ENCODE data around the gene HDAC10.
A peak's percentile ranks its signal among the peaks of the same experiment; 100 is the strongest.

Gene HDAC10

GRCh38 chr22:50264104-50264745, 13.2 kb upstream of the HDAC10 start:
- Mint-ChIP-seq H3K27me3 (ENCODE audit: low read depth, poor library complexity) (peaks cover 29% of the 10 kb centered on the region), H3K36me3 (ENCODE audit: low read depth) (no peaks in the 10 kb centered on the region), H3K4me3 (no peak overlapping the region), H3K9me3 (no peaks in the 10 kb centered on the region), H3K27ac (no peak overlapping the region), H3K4me1 (peaks cover 19% of the 10 kb centered on the region)
- no peak for DNase-seq
- TF ChIP-seq CTCF (IDR thresholded peaks at IDR 0.05): no peak

DNA sequence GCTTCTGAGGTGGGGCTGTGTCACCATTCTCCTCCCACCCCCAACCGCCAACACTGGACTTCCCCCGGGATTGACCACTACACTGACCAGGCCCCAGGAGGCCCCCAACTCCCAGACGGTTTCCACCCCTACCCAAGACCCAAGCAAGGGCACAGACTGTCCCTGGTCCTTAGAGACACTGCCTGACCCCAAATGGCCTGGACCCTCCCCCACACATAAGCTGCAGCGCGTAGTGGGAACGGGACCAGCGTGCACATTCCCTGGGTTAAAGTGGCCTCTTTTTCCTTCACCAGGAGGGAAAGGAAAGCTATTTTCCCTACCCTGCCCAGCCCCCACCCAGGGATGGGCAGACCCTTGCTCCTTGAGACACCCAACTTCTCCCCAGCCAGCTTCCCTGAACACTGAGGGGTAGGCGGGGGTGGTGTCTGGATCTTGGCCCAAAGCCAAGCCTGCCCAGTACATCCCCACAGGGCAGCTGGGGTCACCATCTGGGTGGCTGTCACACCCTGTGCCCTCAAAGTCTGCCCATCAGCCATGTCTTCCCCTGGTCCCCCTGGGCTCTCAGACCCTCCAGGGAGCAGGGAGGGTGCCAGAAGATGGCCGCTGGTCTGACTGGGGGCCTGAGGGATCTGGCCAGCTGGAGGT, 12.0 kb upstream of the HDAC10 start:
- no peak overlapping the region for H3K27ac Mint-ChIP-seq
- no peaks in the 10 kb centered on the region for H3K9me3 Mint-ChIP-seq
- peaks cover 18% of the 10 kb centered on the region for H3K27me3 Mint-ChIP-seq (ENCODE audit: low read depth, poor library complexity)
- H3K4me3 Mint-ChIP-seq: no peak overlapping the region
- DNase-seq: no peak
- no peak for TF ChIP-seq CTCF (IDR thresholded peaks at IDR 0.05)
- peaks cover 28% of the 10 kb centered on the region for H3K4me1 Mint-ChIP-seq
- H3K36me3 Mint-ChIP-seq (ENCODE audit: low read depth): no peaks in the 10 kb centered on the region

GRCh38 chr22:50262460-50262911, 11.4 kb upstream of the HDAC10 start:
- peaks cover 12% of the 10 kb centered on the region for H3K27me3 Mint-ChIP-seq (ENCODE audit: low read depth, poor library complexity)
- no peaks in the 10 kb centered on the region for H3K36me3 Mint-ChIP-seq (ENCODE audit: low read depth)
- peak overlapping the region; percentile 75 for H3K4me3 Mint-ChIP-seq
- H3K27ac Mint-ChIP-seq: no peak overlapping the region
- no peak for DNase-seq
- peaks cover 34% of the 10 kb centered on the region for H3K4me1 Mint-ChIP-seq
- H3K9me3 Mint-ChIP-seq: no peaks in the 10 kb centered on the region
- TF ChIP-seq CTCF (IDR thresholded peaks at IDR 0.05): no peak

DNA sequence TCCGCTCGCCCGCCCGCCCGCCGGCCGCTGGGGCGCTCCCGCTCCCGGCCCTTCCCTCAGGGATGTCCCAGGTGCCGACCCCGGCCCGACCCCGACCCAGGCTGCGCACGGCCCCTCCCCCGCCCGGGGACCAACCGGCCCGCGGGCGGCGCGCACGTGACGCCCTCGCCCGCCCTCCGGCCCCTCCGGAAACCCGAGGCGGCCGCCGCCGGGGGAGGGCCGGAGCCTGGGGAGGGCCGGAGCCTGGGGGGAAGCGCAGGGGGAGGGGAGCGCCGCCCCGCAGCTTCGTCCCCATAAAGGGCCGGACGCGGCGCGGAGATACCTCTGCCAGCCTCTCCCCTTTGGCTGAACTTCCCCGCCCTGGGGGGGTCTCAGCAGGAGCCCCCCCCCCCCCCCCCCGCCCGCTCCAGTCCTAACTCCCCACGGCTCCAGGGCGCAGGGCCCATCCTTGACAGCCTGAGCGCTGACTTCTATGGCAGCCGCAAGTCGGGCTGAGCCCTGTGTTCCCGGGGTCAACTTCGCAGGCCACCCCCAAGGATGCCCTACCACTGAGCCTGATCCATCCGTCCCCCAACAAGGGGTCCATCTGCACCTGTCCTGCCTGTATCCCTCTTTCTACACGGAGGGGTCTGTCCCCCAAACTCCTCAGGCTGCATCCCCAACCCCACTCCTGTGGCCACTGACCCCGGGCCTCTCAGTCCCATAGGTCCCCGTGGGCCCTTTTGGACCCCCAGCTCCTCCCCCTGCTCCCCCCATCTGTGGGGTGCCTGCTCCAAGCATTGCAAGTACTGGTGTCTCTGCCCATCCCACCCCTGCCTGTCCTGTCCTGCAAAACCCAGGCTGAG, 10.8 kb upstream of the HDAC10 start, which contains the start of gene MAPK12:
MAPK12 (minus strand) TSS at position 69 of the 845 bp plus-strand sequence. CDS start 174 bp downstream, outside the sequence.
- Mint-ChIP-seq H3K4me1 (peaks cover 40% of the 10 kb centered on the region), H3K9me3 (no peaks in the 10 kb centered on the region), H3K27me3 (ENCODE audit: low read depth, poor library complexity) (peaks cover 12% of the 10 kb centered on the region), H3K4me3 (peak within 1 kb of the TSS; percentile 75), H3K36me3 (ENCODE audit: low read depth) (no peaks in the 10 kb centered on the region), H3K27ac (no peak within 1 kb of the TSS)
- peak; percentile 81 for DNase-seq
- no peak for TF ChIP-seq CTCF (IDR thresholded peaks at IDR 0.05)

DNA sequence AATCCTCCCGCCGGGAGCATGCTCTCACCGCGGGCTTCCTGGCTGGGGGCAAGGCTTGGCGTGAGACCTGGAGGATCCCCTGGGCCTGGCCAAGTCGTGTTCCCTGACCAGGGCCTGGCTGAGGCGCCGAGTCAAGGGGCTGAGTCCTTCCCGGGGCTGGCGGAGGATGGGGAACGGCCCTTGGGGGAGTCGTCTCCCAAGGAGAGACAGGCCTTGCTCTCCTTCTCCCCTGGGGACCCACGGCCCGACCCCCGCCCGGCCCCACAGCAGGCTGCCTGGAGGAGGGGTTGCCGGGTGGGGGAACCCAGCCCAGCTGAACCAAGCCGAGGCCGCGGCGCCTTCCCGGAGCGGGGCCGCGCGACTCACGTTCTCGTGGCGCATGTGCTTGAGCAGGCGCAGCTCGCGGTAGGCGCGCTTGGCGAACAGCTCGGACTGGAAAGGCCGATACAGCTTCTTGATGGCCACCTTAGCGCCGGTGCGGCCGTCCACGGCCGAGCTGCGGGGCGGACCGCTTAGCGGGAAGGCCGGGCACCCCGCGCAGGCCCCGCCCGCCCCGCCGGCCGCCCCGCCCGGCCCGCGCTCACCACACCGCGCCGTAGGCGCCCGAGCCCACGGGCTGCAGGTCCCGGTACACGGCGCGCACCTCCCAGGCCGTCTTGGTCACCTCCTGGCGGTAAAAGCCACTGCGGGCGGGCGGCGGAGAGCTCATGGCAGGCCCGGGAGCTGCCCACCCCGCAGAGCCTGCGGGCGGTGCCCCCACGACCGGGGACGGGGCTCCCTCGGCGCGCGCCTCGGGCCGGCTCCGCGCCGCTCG, 9.9 kb upstream of the HDAC10 start:
- peak; percentile 68 for DNase-seq
- Mint-ChIP-seq H3K9me3 (no peaks in the 10 kb centered on the region), H3K4me3 (peak overlapping the region; percentile 64), H3K27me3 (ENCODE audit: low read depth, poor library complexity) (peaks cover 6% of the 10 kb centered on the region), H3K36me3 (ENCODE audit: low read depth) (no peaks in the 10 kb centered on the region), H3K27ac (no peak overlapping the region), H3K4me1 (peaks cover 40% of the 10 kb centered on the region)
- TF ChIP-seq CTCF (IDR thresholded peaks at IDR 0.05): no peak
